RWPE2 (cell line): ENCODE data around the gene GADD45B.
"Not testable (repeated sequence)": the region's sequence is repeated elsewhere in the genome, so short reads cannot be mapped to it uniquely, and the experiment has no call there.

ENCODE experiments used
- ATAC-seq: fragments of 200-7000 bp; cut with Tn5 transposase; 3 replicates; pipeline ENCODE4 v1.9.1; 2021; ENCODE audit warnings: low read depth
- DNase-seq: peaks from one replicate; pipeline ENCODE4 v3.0.0-alpha.2; 2020; ENCODE audit warnings: low spot score
- H3K27ac ChIP-seq: fragments of 450-650 bp; 2 replicates; pipeline ENCODE4 v1.5.1; 2017; ENCODE audit warnings: mild to moderate bottlenecking; ENCODE audit not compliant: poor library complexity, severe bottlenecking
- H3K27me3 ChIP-seq: fragments of 250-450 bp; sonication (Bioruptor Pico); 2 replicates; pipeline ENCODE4 v1.5.1; 2021; ENCODE audit warnings: mild to moderate bottlenecking, moderate library complexity; ENCODE audit not compliant: insufficient read depth, poor library complexity, severe bottlenecking
- H3K36me3 ChIP-seq: fragments of 250-450 bp; sonication (Bioruptor Pico); 2 replicates; pipeline ENCODE4 v1.5.1; 2020; ENCODE audit warnings: low read depth, mild to moderate bottlenecking, moderate library complexity
- H3K4me1 ChIP-seq: fragments of 250-450 bp; sonication (Bioruptor Pico); 2 replicates; pipeline ENCODE4 v1.5.1; 2021; ENCODE audit warnings: mild to moderate bottlenecking, moderate library complexity; ENCODE audit not compliant: insufficient read depth, poor library complexity, severe bottlenecking
- H3K4me3 ChIP-seq: fragments of 250-450 bp; sonication (Bioruptor Pico); 2 replicates; pipeline ENCODE4 v1.5.1; 2021; ENCODE audit warnings: mild to moderate bottlenecking, moderate library complexity; ENCODE audit not compliant: severe bottlenecking
- H3K9me3 ChIP-seq: fragments of 250-450 bp; sonication (Bioruptor Pico); 2 replicates; pipeline ENCODE4 v1.5.1; 2021; ENCODE audit warnings: mild to moderate bottlenecking, moderate library complexity; ENCODE audit not compliant: severe bottlenecking
- TF ChIP-seq, protein P1 (sequence below): fragments of 450-650 bp; IDR thresholded peaks from one replicate; pipeline ENCODE4 v1.5.1; 2017; ENCODE audit warnings: mild to moderate bottlenecking, moderate library complexity; ENCODE audit not compliant: poor library complexity, severe bottlenecking

The GADD45B gene

GRCh38 chr19:2500841-2501261 is 24.9 kb downstream of the GADD45B start:
- Histone ChIP-seq H3K9me3 (no peaks in the 10 kb centered on the region), H3K27me3 (no peaks in the 10 kb centered on the region), H3K27ac (no peak overlapping the region), H3K4me3 (no peak overlapping the region), H3K4me1 (peaks cover 14% of the 10 kb centered on the region), H3K36me3 (no peaks in the 10 kb centered on the region)
- ATAC-seq (no peak), DNase-seq (no peak)
- TF ChIP-seq, protein P1, sequence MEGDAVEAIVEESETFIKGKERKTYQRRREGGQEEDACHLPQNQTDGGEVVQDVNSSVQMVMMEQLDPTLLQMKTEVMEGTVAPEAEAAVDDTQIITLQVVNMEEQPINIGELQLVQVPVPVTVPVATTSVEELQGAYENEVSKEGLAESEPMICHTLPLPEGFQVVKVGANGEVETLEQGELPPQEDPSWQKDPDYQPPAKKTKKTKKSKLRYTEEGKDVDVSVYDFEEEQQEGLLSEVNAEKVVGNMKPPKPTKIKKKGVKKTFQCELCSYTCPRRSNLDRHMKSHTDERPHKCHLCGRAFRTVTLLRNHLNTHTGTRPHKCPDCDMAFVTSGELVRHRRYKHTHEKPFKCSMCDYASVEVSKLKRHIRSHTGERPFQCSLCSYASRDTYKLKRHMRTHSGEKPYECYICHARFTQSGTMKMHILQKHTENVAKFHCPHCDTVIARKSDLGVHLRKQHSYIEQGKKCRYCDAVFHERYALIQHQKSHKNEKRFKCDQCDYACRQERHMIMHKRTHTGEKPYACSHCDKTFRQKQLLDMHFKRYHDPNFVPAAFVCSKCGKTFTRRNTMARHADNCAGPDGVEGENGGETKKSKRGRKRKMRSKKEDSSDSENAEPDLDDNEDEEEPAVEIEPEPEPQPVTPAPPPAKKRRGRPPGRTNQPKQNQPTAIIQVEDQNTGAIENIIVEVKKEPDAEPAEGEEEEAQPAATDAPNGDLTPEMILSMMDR, result no peak

GRCh38 chr19:2503521-2504109 is 27.7 kb downstream of the GADD45B start:
- Histone ChIP-seq H3K27me3 (no peaks in the 10 kb centered on the region), H3K4me1 (peaks cover 21% of the 10 kb centered on the region), H3K9me3 (no peaks in the 10 kb centered on the region), H3K36me3 (no peaks in the 10 kb centered on the region), H3K4me3 (no peak overlapping the region), H3K27ac (peak overlapping the region; percentile 71)
- peak; percentile 71 for DNase-seq
- TF ChIP-seq, protein P1, result no peak
- peak; percentile 86 for ATAC-seq

GRCh38 chr19:2506656-2507055 is 30.7 kb downstream of the GADD45B start:
- peak overlapping the region; percentile 39 for H3K27ac ChIP-seq
- ATAC-seq, DNase-seq: not testable (repeated sequence)

DNA sequence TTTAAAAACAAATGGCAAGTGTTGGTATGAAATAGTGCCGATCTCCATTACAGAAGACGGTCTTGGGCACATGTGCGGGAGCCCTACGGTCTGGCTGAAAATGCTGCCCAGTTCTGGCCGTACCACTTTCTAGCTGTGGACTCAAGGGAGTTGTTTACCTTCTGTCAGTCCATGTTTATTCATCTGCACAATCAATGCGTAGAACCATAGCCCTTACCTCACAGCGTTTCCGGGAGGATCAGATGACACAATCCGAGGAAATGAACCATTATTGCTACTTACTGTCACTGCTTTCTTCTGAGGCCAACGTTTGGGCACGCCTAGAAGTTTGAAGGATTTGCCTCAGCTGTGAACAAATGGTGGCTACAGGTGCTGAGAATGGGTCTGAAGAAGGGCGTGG is 31.2 kb downstream of the GADD45B start:
- ATAC-seq (peak; percentile 48), DNase-seq (no peak)
- H3K27ac ChIP-seq, result peak overlapping the region; percentile 39

More at GRCh38 chr19:2506656-2507055, 30.7 kb downstream of the GADD45B start:
- not testable (repeated sequence) for H3K36me3 ChIP-seq, H3K27me3 ChIP-seq, H3K9me3 ChIP-seq, H3K4me3 ChIP-seq
- H3K4me1 ChIP-seq, result peaks cover 21% of the 10 kb centered on the region

DNA sequence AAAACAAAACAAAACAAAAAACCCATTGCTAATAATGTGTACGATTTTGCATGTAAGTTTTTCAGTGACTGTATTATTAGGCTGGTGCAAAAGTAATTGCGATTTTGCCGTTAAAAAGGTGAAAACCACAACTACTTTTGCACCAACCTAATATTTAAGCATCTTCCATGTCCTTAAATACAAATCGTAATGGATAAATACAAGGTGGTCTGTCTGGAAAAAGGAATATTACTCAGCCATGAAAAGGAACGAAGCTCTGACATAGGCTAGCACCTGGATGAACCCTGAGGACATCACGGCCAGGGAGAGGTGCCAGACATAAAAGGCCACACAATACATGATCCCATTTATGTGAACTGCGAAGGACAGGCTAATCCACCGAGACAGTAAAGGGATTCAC is 33.2 kb downstream of the GADD45B start:
- Histone ChIP-seq H3K27me3 (no peaks in the 10 kb centered on the region), H3K36me3 (no peaks in the 10 kb centered on the region), H3K4me1 (peaks cover 8% of the 10 kb centered on the region), H3K9me3 (no peaks in the 10 kb centered on the region), H3K27ac (no peak overlapping the region), H3K4me3 (no peak overlapping the region)
- no peak for DNase-seq
- TF ChIP-seq, protein P1, result no peak
- no peak for ATAC-seq

More for the DNA sequence above, 31.2 kb downstream of the GADD45B start:
- Histone ChIP-seq H3K36me3 (no peaks in the 10 kb centered on the region), H3K27me3 (no peaks in the 10 kb centered on the region), H3K4me1 (peaks cover 21% of the 10 kb centered on the region), H3K9me3 (no peaks in the 10 kb centered on the region), H3K4me3 (no peak overlapping the region)
- TF ChIP-seq, protein P1, result no peak
